GM19438 (cell line): Measurements from ENCODE around the gene ZDHHC1.

Source experiments
- ATAC-seq: cut with Tn5 transposase; IDR thresholded peaks from one replicate; pipeline ENCODE4 v1.9.1; 2021; ENCODE audit warnings: low read depth; ENCODE audit not compliant: unreplicated experiment

The ZDHHC1 gene

DNA sequence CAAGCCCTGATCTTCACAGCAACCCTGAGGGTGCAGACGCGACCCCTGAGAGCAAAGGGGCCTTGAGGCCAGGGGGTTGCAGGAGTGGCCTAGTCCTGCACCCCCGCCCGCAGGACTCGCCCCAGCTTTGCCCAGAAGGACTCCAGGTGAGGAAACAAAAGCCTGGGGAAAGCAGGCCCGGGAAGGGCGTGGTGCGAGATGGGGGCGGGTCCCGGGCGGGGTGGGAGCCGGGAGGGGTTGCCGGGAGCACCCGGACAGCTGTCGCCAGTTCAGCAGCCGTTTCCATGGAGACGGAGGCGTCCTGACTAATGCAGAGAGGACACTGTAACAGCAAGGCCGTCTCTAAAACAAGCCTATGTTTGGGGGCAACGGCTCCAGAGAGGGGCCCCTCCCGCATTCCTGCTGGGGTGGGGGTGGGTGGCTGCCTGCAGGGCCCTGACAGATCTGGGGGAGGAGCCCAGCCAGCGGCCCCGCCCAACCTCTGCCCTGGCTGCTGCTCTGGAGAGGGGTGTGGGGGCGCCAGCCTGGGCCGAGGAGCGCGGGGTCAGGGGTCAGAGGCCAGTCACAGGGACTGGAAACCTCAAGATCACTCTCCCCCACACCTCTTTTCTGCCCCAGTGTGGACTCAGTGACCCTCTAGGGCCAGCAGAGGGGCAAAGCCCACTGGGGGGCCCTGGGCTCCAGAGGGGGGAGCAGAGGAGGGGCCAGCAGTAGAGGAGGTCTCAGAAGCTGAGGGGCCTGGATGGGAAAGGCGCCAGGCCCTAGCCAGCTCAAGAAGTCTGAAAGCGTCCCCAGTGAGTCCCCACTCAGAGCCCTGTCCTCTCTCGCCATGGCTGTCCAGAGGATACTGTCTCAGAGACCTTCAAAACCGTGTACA is 19.9 kb downstream of the ZDHHC1 start:
- ATAC-seq = no peak

DNA sequence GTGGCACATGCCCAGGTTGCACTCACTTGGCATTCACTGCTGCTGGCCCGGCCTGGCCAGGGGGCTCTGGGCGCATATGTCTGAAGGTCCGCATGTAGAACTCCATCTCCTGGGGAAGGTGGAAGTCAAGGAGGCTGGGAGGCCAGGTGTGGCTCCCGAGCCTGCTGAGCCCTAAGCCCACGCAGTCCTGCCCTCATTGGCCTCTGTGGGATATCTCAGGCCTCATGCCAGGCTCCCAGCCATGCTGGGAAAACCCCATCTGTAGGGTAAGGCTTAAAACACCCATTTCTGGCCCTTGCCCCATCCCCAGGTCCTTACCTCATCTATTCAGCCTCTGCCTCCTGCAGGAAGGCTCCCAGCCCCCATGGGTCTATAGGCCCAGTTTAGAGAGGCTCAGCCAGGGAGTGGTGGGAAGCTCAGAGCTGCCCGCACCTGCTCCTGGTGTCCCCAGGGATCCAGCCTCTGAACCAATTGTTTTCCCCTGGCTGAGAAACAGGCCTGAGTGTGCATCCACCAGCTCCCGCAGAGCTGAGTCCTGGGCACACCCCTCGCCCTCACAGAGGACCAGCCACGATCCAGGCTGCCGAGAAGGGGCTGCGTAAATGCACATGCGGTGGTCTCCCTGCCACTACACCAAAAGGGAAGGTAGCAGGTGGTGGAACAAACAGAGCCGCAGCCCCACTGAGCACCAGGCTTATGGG is 20.7 kb downstream of the ZDHHC1 start:
- ATAC-seq = no peak

- ATAC-seq = no peak
Observed at GRCh38 chr16:67395105-67395457, 21.2 kb downstream of the ZDHHC1 start.

- ATAC-seq = no peak
Observed at GRCh38 chr16:67394155-67395104, 21.8 kb downstream of the ZDHHC1 start.

- no peak for ATAC-seq
Observed at GRCh38 chr16:67393788-67394154, 22.5 kb downstream of the ZDHHC1 start.

DNA sequence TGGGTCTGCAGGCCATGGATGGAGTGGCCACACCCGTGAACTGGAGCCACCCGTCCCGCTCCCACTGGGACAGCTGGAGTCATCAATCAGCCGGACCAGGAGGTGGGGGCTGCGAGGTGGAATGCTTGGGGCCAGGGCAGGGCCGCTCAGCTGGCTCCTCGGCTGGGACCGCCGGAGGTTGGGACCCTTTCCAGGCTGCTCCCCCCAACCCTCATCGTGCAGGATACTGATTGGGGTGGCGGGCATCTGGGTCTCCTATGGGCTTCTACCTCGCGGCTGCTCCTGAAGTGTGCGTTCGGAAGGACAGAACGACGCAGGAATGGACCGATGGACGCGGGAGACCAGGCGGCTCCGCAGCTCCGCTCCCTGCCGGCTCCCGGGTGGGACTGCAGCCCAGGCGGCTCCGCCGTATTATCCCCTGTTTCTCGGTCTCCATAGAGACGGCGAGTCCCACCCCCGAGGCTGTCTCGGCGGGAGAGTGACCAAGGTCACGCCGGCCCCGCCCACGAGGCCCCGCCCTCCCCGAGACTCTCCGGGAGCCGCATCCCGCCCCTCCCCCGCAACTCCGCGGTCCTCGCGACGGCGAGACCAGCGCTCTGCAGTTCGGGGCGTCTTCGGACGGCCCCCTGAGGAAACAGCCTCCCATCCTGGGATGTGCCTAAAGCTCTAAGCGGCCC is 23.0 kb downstream of the ZDHHC1 start, which contains the start of gene TPPP3:
Gene TPPP3, minus strand, starts transcription at position 388 of the 677 bp plus-strand sequence. CDS start 2,387 bp downstream, outside the sequence.
- ATAC-seq = no peak

DNA sequence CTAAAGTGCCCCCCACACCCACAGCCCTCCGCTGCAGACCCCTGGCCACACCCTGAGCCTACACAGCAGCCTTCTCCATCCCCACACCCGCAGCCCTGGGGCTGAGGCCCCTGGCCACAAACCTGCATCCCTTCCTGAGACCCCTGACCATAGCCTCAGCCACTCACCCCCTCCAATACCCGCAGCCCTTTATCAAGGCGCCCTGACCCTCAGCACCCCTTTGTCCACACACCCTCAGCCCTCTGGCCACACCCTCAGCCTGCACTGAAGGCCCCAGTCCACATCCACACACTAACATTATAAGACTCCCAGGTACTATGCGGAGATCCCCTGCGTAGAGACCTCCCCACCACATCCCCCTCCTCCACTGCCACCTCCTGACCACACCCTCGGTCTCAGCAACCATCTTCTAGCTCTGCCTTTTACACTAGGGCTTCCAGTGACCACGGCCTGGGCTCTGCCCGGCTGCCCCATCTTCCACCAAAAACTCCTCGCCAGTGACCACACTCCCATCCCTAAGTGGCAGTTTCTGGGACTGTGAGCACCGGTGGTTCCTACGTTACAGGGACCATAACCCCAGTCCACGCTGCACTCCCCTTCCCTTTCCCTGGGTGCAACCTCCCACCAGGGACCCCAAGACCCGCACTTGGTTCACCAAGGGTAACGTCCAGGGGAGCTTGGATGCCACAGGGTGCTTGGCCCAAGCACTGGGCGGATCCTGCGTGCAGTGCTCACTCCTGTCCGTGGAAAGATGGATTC is 23.8 kb downstream of the ZDHHC1 start:
- no peak for ATAC-seq

DNA sequence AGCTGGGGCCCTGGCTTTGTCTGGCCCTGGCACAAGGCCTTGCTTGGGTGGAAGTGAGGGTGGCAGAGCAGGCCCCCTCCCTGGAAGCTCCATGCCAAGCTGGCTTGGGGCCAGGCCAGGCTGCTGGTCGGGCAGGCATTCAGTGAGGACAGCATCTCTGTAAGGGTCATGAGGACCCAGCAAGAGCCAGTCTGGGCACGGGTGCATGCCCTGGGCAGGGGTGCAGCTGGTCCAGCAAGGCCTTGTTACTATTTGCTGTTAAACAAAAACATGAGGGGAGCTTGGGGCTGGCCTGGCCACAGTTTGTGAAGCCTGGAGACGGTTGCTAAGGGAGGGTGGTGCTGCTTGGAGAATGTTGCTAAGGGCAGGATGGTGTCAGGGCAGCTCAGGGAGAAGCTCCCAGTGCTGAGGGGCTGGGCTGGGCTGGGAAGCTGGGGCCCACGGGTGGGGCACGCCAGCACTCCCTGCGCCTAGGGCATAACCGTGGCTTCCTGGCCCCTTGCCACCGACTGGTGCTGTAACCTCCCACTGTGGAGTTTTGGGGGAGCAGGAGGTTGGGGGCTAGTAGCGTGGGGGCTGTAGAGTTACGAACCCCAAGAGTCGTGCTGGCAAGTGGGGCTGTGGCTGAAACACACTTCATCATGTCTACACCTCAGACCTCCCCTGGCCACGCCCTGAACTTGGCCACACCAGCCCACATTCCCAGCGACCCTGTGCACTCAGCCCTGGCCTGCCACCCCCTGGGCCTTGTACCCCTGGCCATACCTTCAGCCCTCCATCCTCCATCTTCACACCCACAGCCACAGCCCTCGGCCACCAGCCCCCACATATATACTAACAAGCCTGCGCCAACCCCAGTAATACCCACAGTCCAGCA is 24.6 kb downstream of the ZDHHC1 start:
- no peak for ATAC-seq

- ATAC-seq = no peak
Observed at GRCh38 chr16:67390816-67391423, 25.4 kb downstream of the ZDHHC1 start.

- no peak for ATAC-seq
Observed at GRCh38 chr16:67389911-67390815, 26.1 kb downstream of the ZDHHC1 start.

GRCh38 chr16:67388591-67388990 is 27.7 kb downstream of the ZDHHC1 start:
- ATAC-seq = no peak

GRCh38 chr16:67388191-67388590 is 28.1 kb downstream of the ZDHHC1 start:
- no peak for ATAC-seq

- no peak for ATAC-seq
Observed at GRCh38 chr16:67387479-67388079, 28.7 kb downstream of the ZDHHC1 start.

GRCh38 chr16:67386861-67387455 is 29.3 kb downstream of the ZDHHC1 start:
- no peak for ATAC-seq

- ATAC-seq = no peak
Observed at GRCh38 chr16:67384778-67385510, 31.3 kb downstream of the ZDHHC1 start.

DNA sequence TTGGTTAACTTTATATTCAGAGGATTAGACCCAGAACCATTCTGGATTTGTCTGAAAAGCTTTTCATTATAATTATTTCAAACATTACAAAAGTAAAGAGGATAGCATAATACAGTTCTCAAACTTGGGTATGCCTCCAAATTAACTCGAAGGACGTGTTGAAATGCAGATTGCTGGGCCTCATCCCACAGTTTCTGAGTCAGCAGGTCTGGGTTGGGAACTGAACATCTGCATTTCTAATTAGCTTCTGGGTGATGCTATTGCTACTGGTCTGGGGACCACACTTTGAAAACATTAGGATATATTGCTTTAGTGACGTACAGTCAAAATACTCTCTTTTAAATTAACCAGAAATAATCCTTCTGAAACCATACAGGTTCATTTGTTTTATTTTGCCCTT is 33.0 kb downstream of the ZDHHC1 start:
- no peak for ATAC-seq
